NCI-H1436 (cell line): ENCODE results near the gene FBXW8.

Experiments
- DNase-seq: peaks from one replicate; lab custom pipeline; 2025; lab: John Stamatoyannopoulos, UW

FBXW8 gene

GRCh38 chr12:117037289-117038022, 126.7 kb downstream of the FBXW8 start:
- no peak for DNase-seq

- no peak for DNase-seq
These were observed 127.4 kb downstream of the FBXW8 start for GRCh38 chr12:117038023-117038680.

- DNase-seq: no peak
These were observed 128.2 kb downstream of the FBXW8 start for GRCh38 chr12:117038919-117039318.

- no peak for DNase-seq
These were observed 129.2 kb downstream of the FBXW8 start for GRCh38 chr12:117039891-117040309.

- DNase-seq: no peak
These were observed 129.7 kb downstream of the FBXW8 start for GRCh38 chr12:117040496-117040895.

- DNase-seq: no peak
These were observed 131.0 kb downstream of the FBXW8 start for GRCh38 chr12:117041798-117042170.

DNA sequence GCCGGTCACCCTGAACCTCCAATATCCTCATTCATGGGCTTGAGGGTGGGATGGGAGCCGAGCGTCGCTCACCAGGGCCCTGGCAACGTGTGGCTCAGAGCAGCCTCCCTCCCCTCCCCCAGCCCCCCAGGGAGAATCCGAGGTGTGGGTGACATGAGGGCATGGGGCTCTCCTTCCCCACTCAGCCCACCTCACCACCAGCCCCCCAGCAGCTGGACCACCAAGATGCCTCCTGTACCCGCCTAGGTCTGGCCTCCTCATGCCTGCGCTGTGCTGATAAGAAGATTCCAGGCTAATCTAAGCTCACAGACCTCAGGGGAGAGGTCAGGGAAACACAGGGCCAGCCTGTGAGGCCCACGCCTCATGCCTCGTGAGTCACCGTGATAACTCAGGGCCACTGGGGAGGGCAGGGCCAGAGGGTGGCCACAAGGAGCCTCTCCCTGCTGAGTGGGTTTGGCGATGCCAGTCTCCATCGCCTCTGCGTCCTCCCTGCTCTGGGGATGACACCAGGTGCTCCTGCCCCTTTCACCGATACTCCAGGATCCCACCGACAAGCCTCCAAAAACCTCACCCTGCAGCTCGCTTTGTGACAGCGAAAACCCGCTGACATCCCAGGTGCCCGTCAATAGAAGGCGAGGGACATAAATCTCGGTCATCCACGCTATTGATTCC, 131.6 kb downstream of the FBXW8 start:
- no peak for DNase-seq

- DNase-seq: no peak
These were observed 132.1 kb downstream of the FBXW8 start for GRCh38 chr12:117042862-117043261.

DNA sequence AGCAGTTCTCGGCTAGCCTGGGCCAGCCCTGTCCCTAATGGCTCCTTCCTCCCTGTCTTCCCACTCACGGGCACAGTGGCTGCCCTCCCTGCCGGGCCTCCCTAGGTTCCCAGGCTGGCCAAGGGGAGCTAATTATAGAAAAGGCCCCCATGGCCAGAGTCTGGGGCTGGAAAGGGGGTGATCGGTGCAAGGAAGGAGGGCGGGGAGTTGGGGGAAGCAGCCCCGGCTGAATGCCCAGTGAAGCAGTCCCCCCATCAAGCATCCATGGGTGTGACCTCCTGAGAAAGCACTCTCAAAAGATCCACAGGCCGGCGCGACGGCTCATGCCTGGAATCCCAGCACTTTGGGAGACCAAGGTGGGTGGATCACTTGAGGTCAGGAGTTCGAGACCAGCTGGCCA, 133.6 kb downstream of the FBXW8 start:
- DNase-seq: no peak

GRCh38 chr12:117044790-117045159, 134.0 kb downstream of the FBXW8 start:
- no peak for DNase-seq

- DNase-seq: peak; percentile 77
These were observed 134.6 kb downstream of the FBXW8 start for GRCh38 chr12:117045160-117046010.

GRCh38 chr12:117046011-117046369, 135.2 kb downstream of the FBXW8 start:
- no peak for DNase-seq

- DNase-seq: no peak
These were observed 135.7 kb downstream of the FBXW8 start for GRCh38 chr12:117046425-117046824.

DNA sequence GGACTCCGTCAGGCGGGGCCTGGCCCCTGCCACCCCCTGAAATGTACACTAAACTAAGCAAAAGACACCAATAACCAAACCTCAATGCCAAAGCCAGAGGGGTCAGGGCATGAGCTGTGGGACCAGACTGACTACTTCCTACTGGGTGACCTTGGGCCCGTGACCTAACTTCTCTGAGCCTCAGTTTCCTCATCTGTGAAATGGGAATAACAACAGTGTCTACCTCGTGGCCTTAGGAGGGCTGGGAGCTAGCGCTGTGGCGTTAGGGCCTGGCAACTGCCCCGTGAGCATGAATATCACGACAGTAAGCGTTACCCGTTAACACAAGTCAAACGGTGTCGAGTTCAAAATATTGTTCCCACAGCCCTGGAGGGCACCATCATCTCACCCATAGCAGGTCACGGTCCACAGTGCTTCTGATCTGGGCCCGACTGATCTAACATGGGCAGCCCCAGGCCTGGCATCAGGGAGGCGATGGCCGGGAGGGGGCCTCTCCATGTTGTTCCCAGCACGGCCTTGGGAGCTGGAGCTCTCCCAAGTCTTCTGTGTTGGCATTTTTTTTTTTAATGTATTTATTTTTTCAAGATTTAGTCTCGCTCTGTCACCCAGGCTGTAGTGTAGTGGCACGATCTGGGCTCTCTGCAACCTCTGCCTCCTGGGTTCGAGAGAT, 136.2 kb downstream of the FBXW8 start:
- DNase-seq: no peak

DNA sequence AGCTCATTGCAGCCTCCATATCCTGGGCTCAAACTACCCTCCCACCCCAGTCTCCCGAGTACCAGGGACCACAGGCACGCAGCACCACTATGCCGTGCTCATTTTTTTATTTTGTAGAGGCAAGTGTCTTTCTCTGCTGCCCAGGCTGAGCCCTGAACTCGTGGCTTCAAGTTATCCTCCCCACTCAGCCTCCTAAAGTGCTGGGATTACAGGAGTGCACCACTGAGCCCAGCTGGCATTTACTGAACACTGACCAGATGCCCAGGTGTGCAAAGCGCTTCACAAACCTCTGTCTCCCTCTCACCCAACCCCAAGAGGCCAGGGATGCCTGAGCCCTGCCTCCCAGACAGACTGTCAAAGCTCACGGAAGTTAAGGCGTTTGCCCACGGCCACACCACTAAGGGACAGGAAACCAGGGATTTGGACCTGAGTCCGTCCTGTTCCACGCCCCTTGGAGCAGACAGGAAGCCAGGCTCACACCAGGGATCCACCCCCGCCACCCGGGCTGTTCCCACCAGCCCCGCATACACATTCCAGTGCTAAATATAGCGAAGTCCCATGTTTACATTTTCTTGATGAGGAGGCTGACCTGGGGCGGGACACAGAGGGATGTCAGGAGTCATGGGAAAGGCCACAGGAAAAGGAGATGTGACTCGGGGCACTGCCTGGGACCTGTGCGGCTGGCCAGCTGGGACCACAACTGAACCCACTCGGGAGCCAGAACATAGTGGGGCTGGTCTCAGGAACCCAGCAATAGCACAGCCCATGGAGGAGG, 137.2 kb downstream of the FBXW8 start:
- no peak for DNase-seq

- no peak for DNase-seq
These were observed 137.8 kb downstream of the FBXW8 start for GRCh38 chr12:117048585-117048904.

DNA sequence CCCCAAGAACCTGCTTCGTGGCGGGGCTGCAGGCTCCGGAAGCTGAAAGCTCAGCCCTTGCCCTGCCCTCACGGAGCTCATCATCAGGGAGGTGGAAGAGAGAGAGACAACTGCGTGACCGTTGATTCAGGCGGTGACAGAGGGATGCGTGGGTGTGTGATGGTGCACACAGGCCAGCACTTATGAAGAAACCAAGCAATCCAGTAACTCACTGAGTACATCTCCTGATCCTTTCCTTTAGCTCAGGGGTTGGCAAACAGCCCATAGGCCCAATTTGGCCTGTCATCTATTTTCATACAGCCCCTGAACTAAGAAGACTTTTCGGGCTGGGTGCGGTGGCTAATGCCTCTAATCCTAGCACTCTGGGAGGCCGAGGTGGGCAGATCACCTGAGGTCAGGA, 138.5 kb downstream of the FBXW8 start:
- no peak for DNase-seq

DNA sequence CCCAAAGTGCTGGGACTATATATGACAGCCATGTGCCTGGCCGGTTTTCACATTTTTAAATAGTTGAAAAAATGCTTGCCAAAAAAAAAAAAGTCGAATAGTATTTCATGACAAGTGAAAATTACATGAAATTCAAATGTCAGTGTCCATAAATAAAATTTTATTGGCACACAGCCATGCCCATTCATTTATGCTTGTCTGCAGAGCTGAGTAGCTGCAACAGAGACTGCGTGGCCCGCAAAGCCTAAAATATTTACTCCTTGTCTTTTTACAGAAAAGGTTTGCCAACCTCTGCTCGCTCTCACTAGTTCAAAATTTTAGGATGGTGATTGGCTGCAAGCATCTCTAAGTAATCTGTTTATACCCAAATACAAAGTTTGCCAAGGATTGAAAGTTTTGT, 139.3 kb downstream of the FBXW8 start:
- no peak for DNase-seq

DNA sequence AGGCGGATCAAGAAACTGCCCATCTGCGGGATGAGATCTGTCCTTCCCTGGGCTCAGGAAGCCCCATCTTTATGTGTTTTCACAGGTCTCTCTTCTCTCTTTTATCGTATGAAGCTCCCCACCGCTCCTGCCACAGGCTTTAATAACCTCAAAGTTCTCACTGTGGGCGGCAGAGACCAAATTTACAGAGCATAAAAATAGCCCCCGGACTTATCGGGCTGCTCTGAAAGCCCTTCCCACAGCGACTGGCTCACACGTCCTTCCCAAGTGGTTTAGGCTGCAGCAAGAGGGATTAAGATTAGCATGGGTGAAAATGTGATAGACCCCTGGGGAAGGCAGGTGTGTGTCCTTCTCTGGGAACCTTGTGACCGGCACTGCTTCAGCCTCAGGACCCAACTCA, 140.6 kb downstream of the FBXW8 start:
- no peak for DNase-seq

GRCh38 chr12:117052386-117053049, 141.8 kb downstream of the FBXW8 start:
- no peak for DNase-seq

DNA sequence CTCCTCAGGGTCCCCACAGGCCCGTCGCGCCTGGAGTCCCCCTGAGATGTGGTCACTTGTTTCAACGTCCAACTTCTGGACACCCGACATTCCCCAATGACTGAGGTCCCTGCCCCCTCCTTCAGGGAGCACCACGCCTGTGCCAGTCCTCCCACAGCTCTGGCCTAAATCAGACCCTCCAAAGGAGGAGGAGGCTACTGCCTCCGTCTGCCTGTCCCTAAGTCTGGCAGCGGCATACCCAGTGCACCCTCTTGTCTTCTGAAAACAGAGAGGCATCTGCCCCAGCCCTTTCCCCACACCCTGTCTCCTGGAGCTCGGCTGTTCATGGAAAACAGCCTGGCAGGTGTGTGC, 142.3 kb downstream of the FBXW8 start:
- DNase-seq: no peak
